Activated CD4-positive, alpha-beta T cell treated with anti-CD3 and anti-CD28 coated beads, Interleukin-2, Interleukin-4, amounts not matched to agents 100 ng/mL and 50 ng/mL, durations not matched to agents 16 hours and 8 hours (primary cell): ENCODE results near the gene COL6A3.
"Not testable (repeated sequence)": the region's sequence is repeated elsewhere in the genome, so short reads cannot be mapped to it uniquely, and the experiment has no call there.

ENCODE experiments used
- DNase-seq: peaks from one replicate; pipeline ENCODE4 v3.0.0-alpha.2; 2020; ENCODE audit warnings: low spot score

Gene COL6A3

DNA sequence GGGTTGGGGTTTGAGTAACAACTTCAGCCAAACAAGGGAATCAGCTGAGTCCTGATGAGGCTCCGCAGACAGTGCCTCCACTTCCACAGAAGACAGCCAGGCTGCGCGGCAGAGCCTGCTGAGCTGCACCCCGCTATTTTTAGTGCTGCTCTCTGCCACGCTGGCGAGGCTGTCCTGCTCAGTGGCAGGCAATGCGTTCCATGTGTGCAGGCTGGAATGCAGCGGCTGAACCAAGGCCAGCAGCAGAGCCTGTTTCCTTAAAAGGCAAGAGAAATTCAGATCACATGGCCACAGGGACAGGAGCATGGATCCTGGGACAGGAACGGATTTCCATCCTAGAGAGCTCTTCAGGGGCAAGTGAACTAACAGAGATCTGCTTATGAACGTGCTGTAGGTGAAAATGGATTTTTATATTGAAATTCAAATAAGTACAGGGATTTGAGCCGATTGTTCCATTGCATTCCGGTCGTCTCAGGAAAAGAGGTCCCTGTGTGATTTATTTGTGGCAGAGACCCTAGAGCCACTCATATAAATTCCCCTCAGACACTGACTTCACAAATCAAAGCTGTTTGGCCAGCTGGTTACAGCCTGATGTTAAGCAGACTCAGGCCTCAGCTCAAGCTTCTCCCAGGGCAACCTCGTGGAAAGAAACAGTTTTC is 98.7 kb downstream of the COL6A3 start:
- DNase-seq = no peak

DNA sequence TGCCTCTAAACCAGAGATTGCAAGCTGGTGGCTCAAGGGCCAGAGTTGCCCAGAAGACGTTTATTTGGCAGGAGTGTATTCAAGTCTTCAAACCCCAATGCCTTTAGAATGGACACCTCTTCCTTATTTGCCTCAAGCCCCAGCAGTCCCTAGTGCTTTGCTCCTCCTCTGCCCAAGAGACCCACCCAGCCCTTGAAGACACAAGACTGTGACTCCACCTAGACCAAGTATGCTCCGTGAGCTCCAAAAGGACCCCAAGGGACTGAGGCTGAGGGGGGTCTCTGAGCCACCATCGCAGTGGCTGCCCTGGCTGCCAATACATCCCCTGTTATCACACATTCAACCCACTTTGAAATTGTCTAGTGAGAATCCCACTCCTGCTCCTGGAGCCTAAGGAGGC is 99.3 kb downstream of the COL6A3 start:
- no peak for DNase-seq

DNA sequence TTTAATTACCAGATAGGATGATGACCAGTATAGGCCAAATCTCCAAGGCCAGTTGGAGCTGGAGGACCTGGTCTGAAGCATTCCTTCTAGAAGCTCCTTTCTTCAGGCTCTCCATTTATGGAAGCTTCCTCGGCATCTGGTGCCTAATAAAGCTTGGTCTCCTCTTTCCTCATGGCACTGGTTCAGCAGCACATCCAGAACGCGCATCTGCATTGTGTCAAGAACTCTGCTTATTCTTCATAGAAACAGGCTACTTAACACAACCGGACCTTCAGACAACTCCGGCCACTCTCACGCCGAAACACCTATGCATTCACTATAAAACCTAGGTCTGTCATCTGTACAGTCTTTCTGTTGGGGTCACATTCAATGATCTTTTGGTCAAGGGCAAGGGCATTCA is 99.8 kb downstream of the COL6A3 start:
- no peak for DNase-seq

DNA sequence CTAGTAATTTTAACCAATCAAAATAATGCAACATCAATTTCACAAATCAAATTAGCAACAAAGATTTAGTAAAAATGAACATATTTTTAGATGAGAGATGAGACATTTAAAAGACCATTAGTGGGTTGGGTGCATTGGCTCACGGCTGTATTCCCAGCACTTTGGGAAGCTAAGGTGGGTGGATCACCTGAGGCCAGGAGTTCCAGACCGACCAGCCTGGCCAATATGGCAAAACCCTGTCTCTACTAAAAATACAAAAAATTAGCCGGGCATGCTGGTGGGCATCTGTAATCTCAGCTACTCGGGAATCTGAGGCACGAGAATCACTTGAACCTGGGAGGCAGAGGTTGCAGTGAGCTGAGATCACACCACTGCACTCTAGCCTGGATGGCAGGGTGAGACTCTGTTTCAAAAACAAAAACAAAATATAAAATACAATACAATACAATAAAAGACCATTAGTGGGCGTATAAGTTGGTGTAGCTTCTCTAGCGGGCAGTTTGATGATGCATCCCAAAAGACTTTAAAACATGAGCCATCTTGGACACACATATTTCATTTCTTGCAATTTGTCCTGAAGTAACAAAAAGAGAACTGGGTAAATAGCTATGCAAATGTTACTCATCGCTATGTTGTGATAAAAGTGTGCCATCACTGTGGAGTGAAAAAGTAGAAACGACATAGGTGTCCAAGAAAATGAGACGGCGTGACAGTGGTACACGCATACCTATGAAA is 101.8 kb downstream of the COL6A3 start:
- DNase-seq = no peak

DNA sequence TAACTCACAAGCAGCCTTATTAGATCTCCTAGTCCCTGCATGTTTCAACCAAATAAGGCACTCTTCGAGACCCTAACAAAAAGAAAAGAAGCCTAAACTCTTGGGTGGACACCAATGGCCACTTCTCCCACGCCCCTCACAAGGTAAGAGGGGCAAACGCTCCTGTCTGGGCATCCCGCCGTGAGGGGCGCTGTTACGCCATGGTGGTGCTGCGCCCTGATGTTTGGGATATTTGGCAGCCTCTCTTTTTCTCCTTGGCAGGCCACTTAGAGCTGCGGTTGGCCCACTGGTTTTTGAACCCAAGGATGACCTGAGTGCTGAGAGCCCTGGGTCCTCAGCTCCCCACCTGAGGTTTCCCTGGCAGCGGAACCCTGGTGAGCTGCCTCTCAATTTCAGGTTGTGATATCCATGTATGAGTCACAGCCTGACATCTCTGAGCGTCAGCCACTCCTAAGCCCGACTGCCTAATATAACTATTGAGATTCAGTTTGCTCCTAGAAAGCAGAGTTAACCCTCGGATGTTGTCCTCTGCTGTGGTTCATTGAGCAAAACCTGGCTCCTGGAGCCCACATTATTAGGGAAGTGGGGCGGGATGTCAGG is 103.3 kb downstream of the COL6A3 start:
- no peak for DNase-seq

DNA sequence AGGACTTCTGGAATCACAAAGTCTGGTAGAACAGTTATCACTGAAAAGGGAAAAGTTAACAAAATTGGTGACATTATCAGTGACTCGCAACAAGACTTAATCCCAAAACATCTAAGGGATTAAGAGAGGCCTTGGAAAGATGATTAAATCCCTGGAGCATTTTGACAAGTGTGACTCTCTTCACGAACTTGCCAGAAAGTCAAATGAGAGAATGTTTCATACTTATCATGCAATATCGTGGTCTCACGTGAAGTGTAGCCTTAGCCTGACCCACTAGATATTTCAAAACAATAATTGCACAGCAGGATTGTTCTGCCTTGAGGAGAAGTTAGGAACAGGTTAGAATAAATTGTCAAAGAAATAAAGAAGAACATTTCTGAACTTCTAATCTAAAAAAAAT is 104.5 kb downstream of the COL6A3 start:
- DNase-seq = no peak

DNA sequence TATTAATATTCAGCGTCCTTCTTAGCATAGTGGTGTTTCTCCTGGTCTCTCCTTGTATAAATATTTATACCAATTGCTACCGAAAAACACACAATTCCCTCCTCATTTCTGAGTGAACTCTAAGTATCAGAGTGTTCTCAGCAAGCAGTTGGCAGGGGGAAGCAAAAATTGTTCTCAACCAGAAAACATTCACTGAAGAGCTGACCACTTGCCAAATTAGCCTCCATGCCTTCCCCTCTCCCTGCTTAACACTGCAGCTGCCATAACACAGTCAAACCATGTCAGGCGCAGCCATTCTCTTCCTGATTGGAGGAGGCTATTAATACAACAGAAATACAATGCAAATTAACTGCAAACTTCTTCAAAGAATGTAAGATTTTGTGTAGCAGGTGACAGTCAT is 105.0 kb downstream of the COL6A3 start:
- DNase-seq = no peak

DNA sequence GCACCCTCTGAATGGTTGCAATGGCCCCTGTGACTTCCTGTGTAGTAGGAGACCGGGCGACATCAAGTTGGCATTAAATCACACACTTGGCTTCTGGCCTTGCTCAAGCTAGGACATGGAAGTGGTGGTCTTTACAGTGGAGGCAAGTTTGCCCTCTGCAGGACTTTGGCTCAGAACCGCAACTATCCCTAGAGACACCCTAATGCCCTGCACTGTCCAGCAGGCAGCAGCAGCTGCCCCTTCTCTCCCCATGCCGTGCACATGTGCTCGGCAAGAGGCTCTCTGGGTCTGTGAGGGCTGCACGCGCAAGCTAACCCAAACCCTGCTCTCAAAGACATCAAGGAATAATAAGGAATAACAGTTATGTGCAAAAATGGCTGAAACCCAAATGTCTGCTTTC is 106.5 kb downstream of the COL6A3 start:
- DNase-seq = no peak

DNA sequence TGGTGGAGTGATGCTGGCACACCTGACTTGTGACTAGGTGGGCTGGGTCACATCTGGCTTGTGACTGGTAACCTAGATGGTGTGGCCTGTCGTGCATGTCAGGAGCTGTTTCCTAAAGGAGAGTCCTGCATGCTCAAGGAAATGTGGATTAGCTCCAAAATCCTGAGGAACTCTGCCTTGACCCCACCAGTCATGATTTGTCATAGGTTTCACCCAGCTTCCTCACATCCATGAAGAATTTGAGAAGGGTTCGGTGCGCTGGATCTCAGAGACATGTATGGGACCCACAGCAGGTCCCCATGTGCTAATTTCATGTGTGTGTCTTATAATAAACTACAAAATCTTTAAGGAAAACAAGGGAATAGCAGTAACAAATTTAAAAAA is 107.2 kb downstream of the COL6A3 start:
- no peak for DNase-seq

DNA sequence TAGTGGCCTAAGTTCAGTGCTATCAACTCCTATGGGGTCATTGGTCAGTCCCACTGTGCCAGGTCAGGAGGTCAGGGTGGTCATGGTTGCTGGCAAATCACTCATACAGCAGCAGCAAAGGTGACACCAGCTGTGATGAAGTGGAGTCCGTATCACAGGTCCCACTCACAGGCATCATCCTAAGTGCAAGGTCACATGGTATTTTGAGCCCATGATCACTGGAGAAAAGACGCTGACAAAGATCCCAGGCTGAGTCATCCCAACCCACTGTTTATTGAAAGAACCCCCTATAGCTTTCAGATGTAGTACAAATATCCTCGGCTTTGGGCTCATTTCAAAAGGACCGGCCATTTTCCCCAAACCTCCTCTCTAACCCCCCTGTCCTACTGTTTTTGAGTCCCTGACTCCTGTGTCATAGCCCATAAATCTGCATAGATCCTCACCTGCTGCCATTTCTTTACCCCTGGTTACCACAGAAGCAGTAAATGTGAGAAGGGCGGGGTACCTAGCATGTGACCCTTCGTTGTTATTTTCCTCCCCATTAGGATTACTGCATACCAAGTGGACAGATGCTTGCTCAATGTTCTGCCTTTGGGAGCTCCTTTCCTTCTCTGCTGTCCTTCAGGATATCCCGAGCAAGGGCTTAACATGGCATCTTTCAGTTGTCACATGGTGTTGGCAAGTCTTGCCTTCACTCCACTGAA is 107.7 kb downstream of the COL6A3 start:
- DNase-seq = no peak

DNA sequence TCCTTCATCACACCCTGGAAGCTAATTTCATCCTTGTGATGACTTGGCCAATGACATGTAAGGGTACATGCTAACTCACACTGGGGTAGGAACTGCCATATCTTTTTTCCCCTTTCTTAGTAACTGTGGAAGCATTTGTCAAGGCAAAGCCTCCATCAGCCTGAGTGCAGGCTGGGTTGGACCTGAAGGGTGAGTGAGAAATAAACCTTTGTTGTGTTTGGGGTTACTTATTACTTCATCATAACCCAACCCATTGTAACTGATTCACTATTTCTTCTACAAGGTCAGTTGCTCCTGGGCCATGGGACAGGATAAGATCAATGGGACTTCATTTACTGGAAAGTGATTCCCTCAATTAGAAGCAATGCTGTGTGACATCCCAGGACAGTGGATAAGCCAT is 108.4 kb downstream of the COL6A3 start:
- DNase-seq = no peak

DNA sequence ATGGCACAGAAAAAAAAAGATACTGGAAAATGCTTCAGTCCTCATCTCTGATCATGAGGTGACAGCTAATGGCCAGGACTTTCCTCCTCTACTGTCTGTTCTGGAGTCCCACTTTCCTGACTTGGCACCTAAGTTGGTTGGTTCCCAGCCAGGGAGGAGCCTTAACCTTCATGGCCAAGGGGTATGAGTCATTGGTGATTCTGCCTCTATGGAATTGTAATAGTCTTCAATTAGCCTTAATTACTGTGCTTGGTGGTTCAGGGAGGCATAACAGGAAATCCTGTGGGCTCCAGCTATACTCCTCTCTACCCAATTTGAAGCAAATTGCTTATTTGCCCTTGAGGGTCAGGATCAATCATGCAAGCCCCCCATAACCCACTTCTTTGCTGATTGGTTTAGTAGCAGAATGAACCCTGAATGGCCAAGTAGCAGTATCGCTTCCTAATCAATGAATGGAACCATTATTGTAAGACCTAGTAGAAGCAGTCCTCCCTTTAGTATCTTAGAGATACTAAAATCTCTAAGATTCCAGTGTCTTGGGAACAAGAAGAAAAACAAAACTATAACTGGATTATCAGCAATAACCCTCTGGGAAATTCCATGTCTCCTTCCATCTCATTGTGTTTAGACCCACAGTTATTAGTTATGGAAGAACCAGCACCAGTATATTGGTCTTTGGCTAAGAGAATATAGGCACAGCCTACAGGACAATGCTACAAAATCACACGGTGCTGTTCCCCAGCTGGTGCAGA is 109.0 kb downstream of the COL6A3 start:
- DNase-seq = no peak

DNA sequence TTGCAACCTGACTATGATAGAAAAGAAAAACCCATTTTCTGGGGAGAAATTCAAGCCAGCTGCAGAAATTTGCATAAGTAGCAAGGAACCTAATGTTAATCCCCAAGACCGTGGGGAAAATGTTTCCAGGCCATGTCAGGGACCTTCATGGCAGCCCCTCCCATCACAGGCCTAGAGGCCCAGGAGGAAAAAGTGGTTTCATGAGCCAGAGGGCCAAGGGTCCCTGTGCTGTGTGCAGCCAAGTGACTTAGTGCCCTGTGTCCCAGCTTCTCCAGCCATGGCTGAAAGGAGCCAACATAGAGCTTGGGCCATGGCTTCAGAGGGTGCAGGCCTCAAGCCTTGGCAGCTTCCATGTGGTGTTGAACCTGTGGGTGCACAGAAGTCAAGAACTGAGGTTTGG is 110.7 kb downstream of the COL6A3 start:
- DNase-seq = not testable (repeated sequence)

DNA sequence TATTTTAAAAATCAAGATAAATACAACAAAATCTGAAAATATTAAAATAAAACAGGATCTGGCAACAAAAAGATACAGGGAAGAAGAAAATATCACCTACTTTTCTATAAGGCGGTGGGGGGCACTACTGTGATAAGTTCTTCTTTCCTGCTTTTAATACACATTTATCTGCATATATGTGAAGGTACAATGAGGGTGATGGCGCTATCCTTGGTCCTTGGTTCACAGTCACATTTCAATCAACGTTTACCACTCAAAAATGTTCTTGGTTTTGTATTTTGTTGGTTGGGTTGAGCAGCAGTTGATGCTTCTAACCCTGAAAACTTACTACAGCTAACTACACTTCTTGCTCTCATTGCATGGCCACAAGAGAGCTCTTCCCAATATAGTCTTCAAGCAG is 112.4 kb downstream of the COL6A3 start:
- no peak for DNase-seq

DNA sequence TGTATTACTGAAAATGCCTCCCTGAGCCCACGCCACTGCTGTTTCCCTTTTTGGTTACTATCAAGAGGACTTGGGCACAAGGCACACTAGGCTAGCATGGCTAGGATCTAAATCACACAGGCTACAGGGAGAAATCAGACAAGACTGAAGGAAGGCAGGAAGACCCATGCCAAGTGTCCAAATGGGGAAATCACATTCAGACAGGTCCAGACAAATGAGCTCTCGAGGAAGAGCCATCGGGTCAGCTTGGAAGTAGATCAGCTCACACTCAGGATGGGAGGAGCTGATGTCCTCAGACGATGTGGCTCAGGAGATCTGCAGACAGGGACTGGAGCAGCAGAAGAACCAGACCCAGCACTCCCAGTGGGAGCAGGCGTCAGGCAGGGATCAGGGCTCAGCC is 113.2 kb downstream of the COL6A3 start:
- no peak for DNase-seq

DNA sequence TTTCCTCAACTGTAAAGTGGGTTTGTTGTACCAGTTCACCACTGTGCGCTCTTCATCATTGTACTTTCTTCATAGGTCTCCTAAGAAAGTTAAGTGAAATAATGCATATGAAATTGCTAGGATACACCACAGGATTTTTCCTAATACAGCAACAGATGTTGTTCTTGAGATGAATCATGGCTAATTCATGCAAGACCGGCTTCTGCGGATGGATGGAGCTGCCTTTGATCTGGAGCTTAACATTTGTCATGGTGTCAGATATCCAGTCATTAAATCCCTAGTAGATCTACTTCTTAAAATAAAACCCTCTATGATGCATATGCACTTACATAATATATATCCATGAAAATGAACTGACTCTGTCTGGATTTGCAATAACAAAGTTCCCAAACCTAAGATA is 114.1 kb downstream of the COL6A3 start:
- no peak for DNase-seq

DNA sequence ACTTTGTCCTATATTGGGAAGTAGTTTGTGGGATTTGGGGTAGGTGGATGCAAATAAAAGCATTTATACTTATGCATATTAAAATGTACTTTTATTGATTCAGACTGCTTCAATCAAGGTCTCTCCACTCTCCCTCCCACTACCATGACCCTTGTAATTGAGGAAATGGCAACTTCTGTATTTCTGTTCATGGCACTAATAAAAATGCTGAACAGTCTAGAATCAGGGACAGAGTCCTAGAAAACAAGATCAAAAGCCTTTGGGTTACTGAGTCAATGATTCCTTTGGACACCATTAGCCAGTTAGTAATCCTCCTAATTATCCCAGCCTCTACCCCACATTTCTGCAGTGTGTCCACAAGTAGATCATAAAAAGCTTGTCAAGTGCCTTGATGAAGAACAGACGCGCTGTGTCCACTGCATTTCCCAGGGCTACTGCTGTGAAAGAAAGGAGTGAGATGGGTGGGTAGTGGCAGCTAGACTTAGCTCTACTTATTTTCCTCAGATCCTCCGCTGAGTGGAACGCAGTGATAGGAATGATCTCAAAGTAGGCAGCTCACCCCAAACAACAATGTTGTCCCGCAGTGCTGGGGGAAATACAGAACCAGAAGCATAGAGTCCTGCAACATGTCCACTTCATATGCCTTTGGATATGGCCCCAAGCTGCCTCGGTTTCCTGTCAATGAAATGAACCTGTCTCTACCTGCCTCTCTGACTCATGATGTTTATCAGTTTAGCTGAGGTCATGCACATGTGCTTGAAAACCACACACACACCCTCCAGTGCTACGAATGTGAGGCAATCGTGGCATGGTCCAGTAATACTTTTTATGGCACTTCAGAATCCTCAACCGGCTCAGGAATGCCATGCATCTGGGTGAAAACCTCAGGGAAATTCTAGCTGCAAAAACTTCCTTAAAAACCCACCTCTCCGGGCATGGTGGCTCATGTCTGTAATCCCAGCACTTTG is 115.5 kb downstream of the COL6A3 start:
- DNase-seq = no peak

DNA sequence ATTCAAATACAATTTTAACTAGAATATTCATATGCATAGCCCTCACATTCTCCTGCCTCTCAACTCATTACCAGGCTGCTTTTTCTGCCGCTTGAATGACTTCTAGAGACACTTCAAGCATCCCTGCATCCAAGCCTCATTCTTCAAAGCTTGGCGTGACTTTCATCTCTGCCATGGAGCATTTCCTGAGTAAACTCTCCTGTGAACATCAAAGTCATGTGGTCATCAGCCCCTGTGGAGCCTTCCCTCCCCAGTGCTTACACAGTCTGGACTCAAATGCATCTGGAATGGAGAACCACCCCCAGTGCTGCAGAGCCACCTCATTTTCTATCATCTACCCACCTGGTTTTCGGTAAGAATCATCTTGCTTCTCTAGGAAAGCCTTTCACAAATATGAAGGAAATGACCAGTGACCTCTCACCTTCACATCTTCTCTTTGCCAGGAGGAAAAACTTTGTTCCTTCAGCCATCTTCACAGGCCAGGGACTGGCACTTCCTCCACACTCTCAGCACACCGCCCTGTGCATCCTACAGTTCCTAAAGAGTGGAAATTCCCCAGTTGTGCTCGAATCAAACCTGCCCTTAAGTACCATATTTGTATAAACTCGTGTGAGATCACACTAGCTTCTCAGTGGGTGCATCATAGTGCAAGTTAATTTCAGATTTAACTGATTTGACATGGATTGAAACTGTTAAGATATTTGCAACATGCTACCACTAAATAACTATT is 116.4 kb downstream of the COL6A3 start:
- DNase-seq = no peak

DNA sequence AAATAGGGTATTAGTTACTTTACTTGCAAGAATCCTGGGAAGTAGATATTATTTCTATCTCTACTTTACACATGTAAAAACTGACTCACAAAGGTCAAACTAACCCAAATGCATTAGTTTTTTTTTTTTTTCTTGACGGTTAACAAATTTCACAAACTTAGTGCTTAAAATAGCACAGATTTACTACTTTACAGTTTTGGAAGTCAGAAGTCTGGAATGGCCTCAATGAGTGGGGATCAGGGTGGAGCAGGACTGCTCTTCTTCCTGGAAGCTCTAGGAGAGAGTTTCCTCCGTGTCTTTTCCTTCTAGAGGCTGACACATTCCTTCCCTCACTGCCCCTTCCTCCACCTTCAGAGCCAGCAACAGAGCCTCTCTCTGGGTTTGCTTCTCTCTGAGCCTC is 117.2 kb downstream of the COL6A3 start:
- no peak for DNase-seq

DNA sequence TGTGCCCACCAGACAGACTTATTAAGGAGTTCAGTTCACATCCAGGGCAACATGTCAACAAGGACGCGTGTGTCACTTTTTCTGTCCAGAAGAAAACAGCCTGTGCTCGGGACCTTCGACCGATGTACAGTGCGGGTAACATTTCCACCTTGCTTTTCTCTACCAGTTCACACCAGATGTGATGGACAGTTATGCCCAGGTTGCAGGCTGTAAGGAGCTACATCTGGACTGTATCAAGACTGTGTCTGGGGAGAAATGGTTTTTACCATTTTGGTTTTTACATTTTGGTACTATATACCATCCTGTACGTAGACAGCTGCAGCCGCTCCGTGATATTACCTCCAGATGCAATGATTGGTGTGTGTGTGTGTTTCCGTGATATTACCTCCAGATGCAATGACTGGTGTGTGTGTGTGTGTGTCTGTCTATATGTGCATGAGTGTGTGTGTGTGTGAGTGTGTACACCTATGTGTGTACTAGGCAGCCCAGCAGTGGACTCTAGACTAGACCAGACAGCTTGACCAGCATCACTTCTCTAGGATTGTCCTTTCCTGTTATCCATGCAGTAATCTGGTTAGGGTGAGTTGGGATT is 118.0 kb downstream of the COL6A3 start:
- no peak for DNase-seq
